ENCODE measurements around the gene POLR3A. TPM values are rescaled to one million over a fixed set of nuclear protein-coding genes. Genes with fewer than 3 reads are reported as not detected.
A peak's percentile ranks its signal among the peaks of the same experiment; 100 is the strongest.

The POLR3A gene
- total RNA-seq, 2 donors from 2014 or later = 28.2 to 28.6 TPM

DNA sequence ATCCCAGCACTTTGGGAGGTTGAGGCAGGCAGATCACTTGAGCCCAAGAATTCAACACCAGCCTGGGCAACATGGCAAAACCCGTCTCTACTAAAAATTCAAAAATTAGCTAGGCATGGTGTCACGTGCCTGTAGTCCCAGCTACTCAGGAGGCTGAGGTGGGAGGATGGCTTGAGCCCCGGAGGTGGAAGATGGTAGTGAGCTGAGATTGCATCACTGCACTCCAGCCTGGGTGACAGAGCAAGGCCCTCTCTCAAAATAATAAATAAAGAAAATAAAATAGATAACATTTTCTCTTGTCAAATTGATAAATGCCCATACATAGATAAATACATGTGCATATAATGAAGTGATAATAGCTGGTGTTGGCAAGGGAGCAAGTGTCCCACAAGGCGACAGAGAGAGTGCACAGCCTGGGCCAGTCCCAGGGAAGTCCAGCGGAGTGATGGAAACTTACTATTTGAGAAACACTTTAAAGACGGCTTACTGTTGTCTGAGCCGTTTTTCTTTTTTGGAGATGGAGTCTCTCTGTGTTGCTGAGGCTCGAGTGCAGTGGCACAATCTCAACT is 69.3 kb downstream of the POLR3A start:
- Mint-ChIP-seq H3K4me3 (no peak overlapping the region), H3K9me3 (peaks cover 17% of the 10 kb centered on the region), H3K36me3 (ENCODE audit: low read depth) (no peaks in the 10 kb centered on the region), H3K27me3 (ENCODE audit: insufficient read depth) (peaks cover 14% of the 10 kb centered on the region), H3K27ac (no peak overlapping the region), H3K4me1 (peaks cover 4% of the 10 kb centered on the region)
- no peak for DNase-seq
- TF ChIP-seq CTCF (conservative IDR thresholded peaks at IDR 0.05) = peak; percentile 53
- 93 to 97% methylated on average over 5 to 8 of the region's 8 CpGs for WGBS, 2 experiments (ENCODE audit: insufficient coverage in 1 of 2, insufficient read length in 1 of 2)
- no peaks in the 10 kb centered on the region for H3K4me1 ChIP-seq (ENCODE audit: control insufficient read depth, insufficient read depth, low read length)
- H3K4me3 ChIP-seq (ENCODE audit: low read length) = no peak overlapping the region
- H3K36me3 ChIP-seq (ENCODE audit: control insufficient read depth, insufficient read depth, low read length) = no peaks in the 10 kb centered on the region
- H3K27me3 ChIP-seq (ENCODE audit: control insufficient read depth, insufficient read depth, low read length, poor library complexity, severe bottlenecking) = no peaks in the 10 kb centered on the region
- no peak overlapping the region for H3K9ac ChIP-seq (ENCODE audit: extremely low read depth, low read length, poor library complexity, severe bottlenecking)
- peaks cover 14% of the 10 kb centered on the region for H3K9me3 ChIP-seq (ENCODE audit: control insufficient read depth, low read length)
- no peak overlapping the region for H3K27ac ChIP-seq (ENCODE audit: low read depth, low read length)

GRCh38 chr10:77959384-77959783 is 69.9 kb downstream of the POLR3A start:
- H3K27me3 ChIP-seq (ENCODE audit: control insufficient read depth, insufficient read depth, low read length, poor library complexity, severe bottlenecking) = no peaks in the 10 kb centered on the region
- no peak overlapping the region for H3K4me3 Mint-ChIP-seq
- WGBS, 2 experiments (ENCODE audit: insufficient coverage in 1 of 2, insufficient read length in 1 of 2) = 86 to 87% methylated on average over 4 of the region's 4 CpGs
- H3K9me3 Mint-ChIP-seq = peaks cover 13% of the 10 kb centered on the region
- peaks cover 14% of the 10 kb centered on the region for H3K27me3 Mint-ChIP-seq (ENCODE audit: insufficient read depth)
- H3K9ac ChIP-seq (ENCODE audit: extremely low read depth, low read length, poor library complexity, severe bottlenecking) = no peak overlapping the region
- H3K27ac Mint-ChIP-seq = no peak overlapping the region
- TF ChIP-seq CTCF (conservative IDR thresholded peaks at IDR 0.05) = no peak
- H3K36me3 Mint-ChIP-seq (ENCODE audit: low read depth) = no peaks in the 10 kb centered on the region
- H3K4me1 Mint-ChIP-seq = peaks cover 5% of the 10 kb centered on the region
- no peaks in the 10 kb centered on the region for H3K36me3 ChIP-seq (ENCODE audit: control insufficient read depth, insufficient read depth, low read length)
- DNase-seq = no peak
- H3K27ac ChIP-seq (ENCODE audit: low read depth, low read length) = no peak overlapping the region
- H3K9me3 ChIP-seq (ENCODE audit: control insufficient read depth, low read length) = peaks cover 10% of the 10 kb centered on the region
- H3K4me1 ChIP-seq (ENCODE audit: control insufficient read depth, insufficient read depth, low read length) = no peaks in the 10 kb centered on the region
- no peak overlapping the region for H3K4me3 ChIP-seq (ENCODE audit: low read length)

DNA sequence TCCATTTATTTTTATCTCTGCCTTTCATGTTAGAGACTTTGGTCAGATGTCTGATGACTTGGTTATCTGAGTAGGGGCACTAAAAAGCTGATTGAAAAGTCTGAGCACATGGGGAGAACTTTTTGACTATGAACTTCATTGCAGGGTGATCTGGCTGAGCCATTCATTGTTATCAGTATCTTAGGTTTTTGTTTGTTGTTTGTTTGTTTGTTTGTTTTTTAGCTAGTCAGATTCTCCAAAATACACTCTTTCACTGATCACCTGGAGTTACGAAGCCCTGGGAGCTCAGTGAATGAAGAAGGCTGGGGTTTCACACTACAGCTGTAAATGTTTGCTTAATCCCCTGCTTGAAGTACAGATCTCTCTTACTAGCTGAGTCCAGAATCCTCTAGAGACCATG is 74.2 kb downstream of the POLR3A start:
- H3K27ac ChIP-seq (ENCODE audit: low read depth, low read length) = no peak overlapping the region
- Mint-ChIP-seq H3K4me3 (no peak overlapping the region), H3K9me3 (peaks cover 27% of the 10 kb centered on the region), H3K27me3 (ENCODE audit: insufficient read depth) (peaks cover 18% of the 10 kb centered on the region), H3K36me3 (ENCODE audit: low read depth) (peaks cover 2% of the 10 kb centered on the region), H3K4me1 (peaks cover 5% of the 10 kb centered on the region), H3K27ac (no peak overlapping the region)
- no peak for TF ChIP-seq CTCF (conservative IDR thresholded peaks at IDR 0.05)
- H3K4me3 ChIP-seq (ENCODE audit: low read length) = no peak overlapping the region
- H3K4me1 ChIP-seq (ENCODE audit: control insufficient read depth, insufficient read depth, low read length) = no peaks in the 10 kb centered on the region
- 73 to 74% methylated on average over 1 of the region's 1 CpG for WGBS, 2 experiments (ENCODE audit: insufficient coverage in 1 of 2, insufficient read length in 1 of 2)
- no peaks in the 10 kb centered on the region for H3K36me3 ChIP-seq (ENCODE audit: control insufficient read depth, insufficient read depth, low read length)
- no peaks in the 10 kb centered on the region for H3K27me3 ChIP-seq (ENCODE audit: control insufficient read depth, insufficient read depth, low read length, poor library complexity, severe bottlenecking)
- no peak for DNase-seq
- H3K9ac ChIP-seq (ENCODE audit: extremely low read depth, low read length, poor library complexity, severe bottlenecking) = no peak overlapping the region
- peaks cover 19% of the 10 kb centered on the region for H3K9me3 ChIP-seq (ENCODE audit: control insufficient read depth, low read length)
